ENCODE data around the gene NBL1. TPM values are rescaled to one million over a fixed set of nuclear protein-coding genes. Genes with fewer than 3 reads are reported as not detected.

The NBL1 gene
- total RNA-seq, 1 experiment from 2014 or later = 26.2 TPM

Other genes starting within 250 kb of the NBL1 start
- 342 and 345 TPM in 2 replicates for gene CAPZB, start 158.8 kb upstream of the NBL1 start, total RNA-seq (2014; rRNA removed; shearing (Covaris generic))
- gene HTR6, start 20.6 kb downstream of the NBL1 start, total RNA-seq (2014; rRNA removed; shearing (Covaris generic)) = 0.14 and 0.62 TPM in 2 replicates
- gene TMCO4, start 155.6 kb downstream of the NBL1 start, total RNA-seq (2014; rRNA removed; shearing (Covaris generic)) = 10.1 and 12.6 TPM in 2 replicates
- not detected in 2 replicates for gene RNF186, start 171.0 kb downstream of the NBL1 start, total RNA-seq (2014; rRNA removed; shearing (Covaris generic))
- 4.4 and 8.8 TPM in 2 replicates for gene OTUD3, start 238.1 kb downstream of the NBL1 start, total RNA-seq (2014; rRNA removed; shearing (Covaris generic))

All from G401 (cell line).